HL-60 (cell line): ENCODE data around the gene ST6GALNAC3.

Experiments
- GABPA ChIP-seq: IDR thresholded peaks from 2 replicates; pipeline ENCODE4 v1.6.1; 2012; ENCODE audit warnings: low read depth
- POLR2AphosphoS5 ChIP-seq: IDR thresholded peaks from 2 replicates; pipeline ENCODE4 v1.6.1; 2012; ENCODE audit warnings: low read depth
- TF ChIP-seq, protein P1 (sequence below): IDR thresholded peaks from one replicate; pipeline ENCODE4 v1.5.1; 2011; ENCODE audit warnings: low read length, control low read depth, inconsistent platforms; ENCODE audit not compliant: insufficient read depth
- TF ChIP-seq, protein P2 (sequence below): IDR thresholded peaks from 2 replicates; pipeline ENCODE4 v1.6.1; 2012; ENCODE audit warnings: low read depth; ENCODE audit not compliant: insufficient replicate concordance

GRCh38 chr1:76288758-76289483, 214.4 kb downstream of the ST6GALNAC3 start:
- TF ChIP-seq POLR2AphosphoS5 (no peak), GABPA (no peak)
- TF ChIP-seq, protein P1, sequence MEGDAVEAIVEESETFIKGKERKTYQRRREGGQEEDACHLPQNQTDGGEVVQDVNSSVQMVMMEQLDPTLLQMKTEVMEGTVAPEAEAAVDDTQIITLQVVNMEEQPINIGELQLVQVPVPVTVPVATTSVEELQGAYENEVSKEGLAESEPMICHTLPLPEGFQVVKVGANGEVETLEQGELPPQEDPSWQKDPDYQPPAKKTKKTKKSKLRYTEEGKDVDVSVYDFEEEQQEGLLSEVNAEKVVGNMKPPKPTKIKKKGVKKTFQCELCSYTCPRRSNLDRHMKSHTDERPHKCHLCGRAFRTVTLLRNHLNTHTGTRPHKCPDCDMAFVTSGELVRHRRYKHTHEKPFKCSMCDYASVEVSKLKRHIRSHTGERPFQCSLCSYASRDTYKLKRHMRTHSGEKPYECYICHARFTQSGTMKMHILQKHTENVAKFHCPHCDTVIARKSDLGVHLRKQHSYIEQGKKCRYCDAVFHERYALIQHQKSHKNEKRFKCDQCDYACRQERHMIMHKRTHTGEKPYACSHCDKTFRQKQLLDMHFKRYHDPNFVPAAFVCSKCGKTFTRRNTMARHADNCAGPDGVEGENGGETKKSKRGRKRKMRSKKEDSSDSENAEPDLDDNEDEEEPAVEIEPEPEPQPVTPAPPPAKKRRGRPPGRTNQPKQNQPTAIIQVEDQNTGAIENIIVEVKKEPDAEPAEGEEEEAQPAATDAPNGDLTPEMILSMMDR, result no peak
- TF ChIP-seq, protein P2, sequence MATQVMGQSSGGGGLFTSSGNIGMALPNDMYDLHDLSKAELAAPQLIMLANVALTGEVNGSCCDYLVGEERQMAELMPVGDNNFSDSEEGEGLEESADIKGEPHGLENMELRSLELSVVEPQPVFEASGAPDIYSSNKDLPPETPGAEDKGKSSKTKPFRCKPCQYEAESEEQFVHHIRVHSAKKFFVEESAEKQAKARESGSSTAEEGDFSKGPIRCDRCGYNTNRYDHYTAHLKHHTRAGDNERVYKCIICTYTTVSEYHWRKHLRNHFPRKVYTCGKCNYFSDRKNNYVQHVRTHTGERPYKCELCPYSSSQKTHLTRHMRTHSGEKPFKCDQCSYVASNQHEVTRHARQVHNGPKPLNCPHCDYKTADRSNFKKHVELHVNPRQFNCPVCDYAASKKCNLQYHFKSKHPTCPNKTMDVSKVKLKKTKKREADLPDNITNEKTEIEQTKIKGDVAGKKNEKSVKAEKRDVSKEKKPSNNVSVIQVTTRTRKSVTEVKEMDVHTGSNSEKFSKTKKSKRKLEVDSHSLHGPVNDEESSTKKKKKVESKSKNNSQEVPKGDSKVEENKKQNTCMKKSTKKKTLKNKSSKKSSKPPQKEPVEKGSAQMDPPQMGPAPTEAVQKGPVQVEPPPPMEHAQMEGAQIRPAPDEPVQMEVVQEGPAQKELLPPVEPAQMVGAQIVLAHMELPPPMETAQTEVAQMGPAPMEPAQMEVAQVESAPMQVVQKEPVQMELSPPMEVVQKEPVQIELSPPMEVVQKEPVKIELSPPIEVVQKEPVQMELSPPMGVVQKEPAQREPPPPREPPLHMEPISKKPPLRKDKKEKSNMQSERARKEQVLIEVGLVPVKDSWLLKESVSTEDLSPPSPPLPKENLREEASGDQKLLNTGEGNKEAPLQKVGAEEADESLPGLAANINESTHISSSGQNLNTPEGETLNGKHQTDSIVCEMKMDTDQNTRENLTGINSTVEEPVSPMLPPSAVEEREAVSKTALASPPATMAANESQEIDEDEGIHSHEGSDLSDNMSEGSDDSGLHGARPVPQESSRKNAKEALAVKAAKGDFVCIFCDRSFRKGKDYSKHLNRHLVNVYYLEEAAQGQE, result no peak
